ENCODE data around the gene MYL9. TPM values are rescaled to one million over a fixed set of nuclear protein-coding genes. Genes with fewer than 3 reads are reported as not detected.

MYL9 gene
- total RNA-seq, 6 donors from 2014 or later, result 79.6 to 425 (median 169) TPM

GRCh38 chr20:36544134-36545018, 3.1 kb downstream of the MYL9 start:
- TF ChIP-seq POLR2A (IDR thresholded peaks at IDR 0.05) (no peak), POLR2AphosphoS5 (IDR thresholded peaks at IDR 0.05) (no peak), EP300 (IDR thresholded peaks at IDR 0.05) (no peak)
- TF ChIP-seq, protein P1, sequence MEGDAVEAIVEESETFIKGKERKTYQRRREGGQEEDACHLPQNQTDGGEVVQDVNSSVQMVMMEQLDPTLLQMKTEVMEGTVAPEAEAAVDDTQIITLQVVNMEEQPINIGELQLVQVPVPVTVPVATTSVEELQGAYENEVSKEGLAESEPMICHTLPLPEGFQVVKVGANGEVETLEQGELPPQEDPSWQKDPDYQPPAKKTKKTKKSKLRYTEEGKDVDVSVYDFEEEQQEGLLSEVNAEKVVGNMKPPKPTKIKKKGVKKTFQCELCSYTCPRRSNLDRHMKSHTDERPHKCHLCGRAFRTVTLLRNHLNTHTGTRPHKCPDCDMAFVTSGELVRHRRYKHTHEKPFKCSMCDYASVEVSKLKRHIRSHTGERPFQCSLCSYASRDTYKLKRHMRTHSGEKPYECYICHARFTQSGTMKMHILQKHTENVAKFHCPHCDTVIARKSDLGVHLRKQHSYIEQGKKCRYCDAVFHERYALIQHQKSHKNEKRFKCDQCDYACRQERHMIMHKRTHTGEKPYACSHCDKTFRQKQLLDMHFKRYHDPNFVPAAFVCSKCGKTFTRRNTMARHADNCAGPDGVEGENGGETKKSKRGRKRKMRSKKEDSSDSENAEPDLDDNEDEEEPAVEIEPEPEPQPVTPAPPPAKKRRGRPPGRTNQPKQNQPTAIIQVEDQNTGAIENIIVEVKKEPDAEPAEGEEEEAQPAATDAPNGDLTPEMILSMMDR (IDR thresholded peaks at IDR 0.05), result no peak
- DNase-seq (peak in 1 of 2 donors; percentile 32), ATAC-seq (ENCODE audit: low FRiP score in 2 of 2) (no peak)
- Histone ChIP-seq H3K9me3 (no peaks in the 10 kb centered on the region), H3K27me3 (no peaks in the 10 kb centered on the region), H3K27ac (peak overlapping the region; percentile 76 to 92 (median 86)), H3K36me3 (peaks cover 0 to 46% (median 18%) of the 10 kb centered on the region in 4 donors), H3K4me3 (peak overlapping the region in 1 of 4 donors; percentile 63), H3K4me1 (peaks cover 27 to 46% (median 37%) of the 10 kb centered on the region in 4 donors)
- WGBS, 2 donors, result 63 to 70% methylated on average over 11 to 13 of the region's 15 CpGs

DNA sequence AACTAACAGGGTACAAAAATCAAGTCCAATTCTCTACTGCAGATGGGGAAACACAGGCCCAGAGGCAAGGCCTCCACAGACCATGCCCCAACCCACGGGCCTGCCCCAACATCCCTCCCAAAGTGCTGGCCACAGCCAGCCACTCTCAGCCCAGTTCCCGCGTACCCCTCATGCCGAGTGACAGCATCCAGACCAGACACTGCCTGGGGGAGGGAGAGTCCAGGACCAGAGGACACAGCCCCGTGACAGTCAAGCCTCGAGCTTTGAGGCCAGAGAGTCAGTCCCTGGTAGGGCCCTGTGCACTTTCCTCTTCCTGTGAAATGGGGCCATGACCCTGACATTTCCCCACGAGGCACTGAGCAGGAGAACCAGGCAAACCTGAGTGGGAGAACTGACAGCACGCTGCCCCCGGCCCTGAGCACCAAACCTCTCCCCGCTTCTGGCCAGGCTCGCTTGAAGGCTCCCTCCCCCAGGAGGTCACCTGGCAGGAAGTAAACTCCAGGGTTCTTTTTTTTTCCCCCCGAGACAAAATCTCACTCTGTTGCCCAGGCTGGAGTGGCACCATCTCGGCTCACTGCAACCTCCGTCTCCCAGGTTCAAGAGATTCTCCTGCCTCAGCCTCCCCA, 4.9 kb downstream of the MYL9 start:
- Histone ChIP-seq H3K4me3 (no peak overlapping the region), H3K27ac (no peak overlapping the region), H3K27me3 (no peaks in the 10 kb centered on the region), H3K9me3 (no peaks in the 10 kb centered on the region), H3K4me1 (peaks cover 27 to 39% (median 33%) of the 10 kb centered on the region in 4 donors), H3K36me3 (peaks cover 0 to 46% (median 19%) of the 10 kb centered on the region in 4 donors)
- TF ChIP-seq POLR2AphosphoS5 (IDR thresholded peaks at IDR 0.05) (no peak), EP300 (IDR thresholded peaks at IDR 0.05) (no peak), POLR2A (IDR thresholded peaks at IDR 0.05) (no peak)
- TF ChIP-seq, protein P1 (IDR thresholded peaks at IDR 0.05), result no peak
- DNase-seq, result no peak
- 67 to 87% methylated on average over 9 to 12 of the region's 14 CpGs for WGBS, 2 donors
- no peak for ATAC-seq (ENCODE audit: low FRiP score in 2 of 2)

DNA sequence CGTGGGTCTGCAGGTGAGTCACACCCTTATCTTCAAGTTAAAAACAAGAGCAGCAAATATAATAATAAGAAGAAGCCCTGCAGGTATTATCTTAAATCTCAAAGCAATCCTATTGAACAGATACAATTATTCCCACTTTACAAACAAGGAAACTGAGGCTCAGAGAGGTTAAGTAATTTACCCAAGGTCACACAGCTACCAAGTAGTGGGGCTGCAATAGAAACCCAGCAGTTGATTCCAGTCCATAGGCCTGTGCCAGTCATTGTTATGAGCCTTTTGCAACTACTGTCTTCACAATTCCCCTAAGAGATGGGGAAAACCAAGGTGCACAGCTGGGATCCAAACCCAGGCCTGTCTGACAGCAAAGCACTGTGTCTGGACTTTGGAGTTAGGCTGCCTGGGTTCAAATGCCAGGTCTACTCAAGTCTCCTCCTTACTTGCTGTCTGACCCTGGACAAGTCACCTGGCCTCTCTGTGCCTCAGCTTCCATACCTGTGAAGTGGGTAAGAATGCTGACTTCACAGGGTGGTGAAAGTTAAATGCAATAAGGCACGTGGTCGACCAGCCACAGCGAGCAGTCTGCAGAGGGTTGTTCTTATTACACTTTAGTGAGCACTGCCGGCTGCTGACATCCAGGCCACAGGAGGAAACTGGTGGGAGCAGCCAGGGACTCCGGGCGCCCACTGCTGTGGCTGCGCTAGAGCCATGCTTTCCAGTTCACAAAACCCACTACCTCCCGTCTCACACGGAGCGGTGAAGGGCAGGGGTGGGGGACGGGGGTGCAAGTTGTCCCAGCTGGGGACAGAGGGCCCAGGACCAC, 6.1 kb downstream of the MYL9 start:
- TF ChIP-seq POLR2A (IDR thresholded peaks at IDR 0.05), result no peak
- TF ChIP-seq, protein P1 (IDR thresholded peaks at IDR 0.05), result no peak
- 81 to 86% methylated on average over 11 to 12 of the region's 12 CpGs for WGBS, 2 donors
- Histone ChIP-seq H3K9me3 (no peaks in the 10 kb centered on the region), H3K4me1 (peaks cover 23 to 30% (median 25%) of the 10 kb centered on the region in 4 donors), H3K36me3 (peaks cover 0 to 46% (median 19%) of the 10 kb centered on the region in 4 donors), H3K27me3 (no peaks in the 10 kb centered on the region), H3K27ac (no peak overlapping the region), H3K4me3 (no peak overlapping the region)
- ATAC-seq (ENCODE audit: low FRiP score in 2 of 2) (no peak), DNase-seq (no peak)

DNA sequence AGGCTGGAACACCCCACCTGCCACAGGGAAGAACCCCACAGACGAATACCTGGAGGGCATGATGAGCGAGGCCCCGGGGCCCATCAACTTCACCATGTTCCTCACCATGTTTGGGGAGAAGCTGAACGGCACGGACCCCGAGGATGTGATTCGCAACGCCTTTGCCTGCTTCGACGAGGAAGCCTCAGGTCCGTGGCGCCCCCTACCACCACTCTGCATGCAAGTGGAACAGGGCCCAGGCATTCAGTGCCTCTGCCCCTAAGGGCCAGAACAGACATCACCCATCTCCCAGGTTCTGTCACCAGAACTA, 6.6 kb downstream of the MYL9 start:
- 67 to 85% methylated on average over 3 to 12 of the region's 12 CpGs for WGBS, 2 donors
- no peak for TF ChIP-seq POLR2A (IDR thresholded peaks at IDR 0.05)
- no peak for TF ChIP-seq POLR2AphosphoS5 (IDR thresholded peaks at IDR 0.05)
- no peak for TF ChIP-seq EP300 (IDR thresholded peaks at IDR 0.05)
- TF ChIP-seq, protein P1 (IDR thresholded peaks at IDR 0.05), result no peak
- no peaks in the 10 kb centered on the region for H3K27me3 ChIP-seq
- peaks cover 0 to 46% (median 19%) of the 10 kb centered on the region in 4 donors for H3K36me3 ChIP-seq
- no peaks in the 10 kb centered on the region for H3K9me3 ChIP-seq
- no peak overlapping the region for H3K27ac ChIP-seq
- peaks cover 17 to 25% (median 20%) of the 10 kb centered on the region in 4 donors for H3K4me1 ChIP-seq
- ATAC-seq (ENCODE audit: low FRiP score in 2 of 2), result no peak
- no peak overlapping the region for H3K4me3 ChIP-seq
- no peak for DNase-seq
